ENCODE measurements around the gene EHMT1. TPM values are rescaled to one million over a fixed set of nuclear protein-coding genes. Genes with fewer than 3 reads are reported as not detected.

Gene EHMT1
- total RNA-seq, 1 donor, result 46.3 TPM

DNA sequence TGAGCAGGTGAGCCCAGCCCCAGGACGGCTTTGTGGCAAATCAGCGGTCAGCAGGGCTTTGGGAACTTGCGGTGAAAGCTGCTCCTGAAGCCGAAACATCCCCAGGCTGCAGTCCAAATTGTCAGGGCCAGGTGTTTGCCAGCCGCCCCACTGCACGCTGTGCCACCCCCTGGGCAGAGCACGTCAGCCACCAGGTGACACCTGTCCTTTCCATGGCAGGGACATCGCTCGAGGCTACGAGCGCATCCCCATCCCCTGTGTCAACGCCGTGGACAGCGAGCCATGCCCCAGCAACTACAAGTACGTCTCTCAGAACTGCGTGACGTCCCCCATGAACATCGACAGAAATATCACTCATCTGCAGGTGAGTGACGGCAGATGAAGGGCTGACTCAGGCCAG is 194.4 kb downstream of the EHMT1 start:
- H3K4me3 ChIP-seq (ENCODE audit: insufficient read depth, low read length), result no peak overlapping the region
- H3K4me1 ChIP-seq (ENCODE audit: insufficient read depth, low read length), result no peaks in the 10 kb centered on the region
- H3K9me3 ChIP-seq (ENCODE audit: low read depth, low read length), result no peaks in the 10 kb centered on the region
- H3K27ac ChIP-seq (ENCODE audit: low read depth, low read length), result no peak overlapping the region
- no peak for TF ChIP-seq CTCF (IDR thresholded peaks at IDR 0.05; ENCODE audit: extremely low read depth, low read depth, low read length)
- peaks cover 33% of the 10 kb centered on the region for H3K36me3 ChIP-seq (ENCODE audit: insufficient read depth, low read length)
- H3K4me2 ChIP-seq (ENCODE audit: insufficient read depth, low read length), result no peak overlapping the region
- no peaks in the 10 kb centered on the region for H3K79me2 ChIP-seq (ENCODE audit: insufficient read depth, low read length)
- DNase-seq (ENCODE audit: insufficient read length, low spot score, missing footprints), result no peak
- no peaks in the 10 kb centered on the region for H3K27me3 ChIP-seq (ENCODE audit: insufficient read depth, low read length)
- H4K20me1 ChIP-seq (ENCODE audit: insufficient read depth, low read length), result no peaks in the 10 kb centered on the region
- H2AFZ ChIP-seq (ENCODE audit: low read length), result no peak overlapping the region

GRCh38 chr9:137813651-137814415 is 195.0 kb downstream of the EHMT1 start:
- H3K27ac ChIP-seq (ENCODE audit: low read depth, low read length), result no peak overlapping the region
- H3K4me3 ChIP-seq (ENCODE audit: insufficient read depth, low read length), result no peak overlapping the region
- TF ChIP-seq CTCF (IDR thresholded peaks at IDR 0.05; ENCODE audit: extremely low read depth, low read depth, low read length), result no peak
- H3K4me2 ChIP-seq (ENCODE audit: insufficient read depth, low read length), result no peak overlapping the region
- H3K79me2 ChIP-seq (ENCODE audit: insufficient read depth, low read length), result no peaks in the 10 kb centered on the region
- peaks cover 35% of the 10 kb centered on the region for H3K36me3 ChIP-seq (ENCODE audit: insufficient read depth, low read length)
- H3K9me3 ChIP-seq (ENCODE audit: low read depth, low read length), result no peaks in the 10 kb centered on the region
- H3K4me1 ChIP-seq (ENCODE audit: insufficient read depth, low read length), result no peaks in the 10 kb centered on the region
- H3K27me3 ChIP-seq (ENCODE audit: insufficient read depth, low read length), result no peaks in the 10 kb centered on the region
- no peaks in the 10 kb centered on the region for H4K20me1 ChIP-seq (ENCODE audit: insufficient read depth, low read length)
- H2AFZ ChIP-seq (ENCODE audit: low read length), result no peak overlapping the region
- no peak for DNase-seq (ENCODE audit: insufficient read length, low spot score, missing footprints)

- Histone ChIP-seq H3K4me2 (ENCODE audit: insufficient read depth, low read length) (no peak overlapping the region), H3K4me3 (ENCODE audit: insufficient read depth, low read length) (no peak overlapping the region), H3K4me1 (ENCODE audit: insufficient read depth, low read length) (no peaks in the 10 kb centered on the region), H3K9me3 (ENCODE audit: low read depth, low read length) (no peaks in the 10 kb centered on the region), H4K20me1 (ENCODE audit: insufficient read depth, low read length) (no peaks in the 10 kb centered on the region), H2AFZ (ENCODE audit: low read length) (no peak overlapping the region), H3K79me2 (ENCODE audit: insufficient read depth, low read length) (no peaks in the 10 kb centered on the region), H3K36me3 (ENCODE audit: insufficient read depth, low read length) (peaks cover 35% of the 10 kb centered on the region), H3K27me3 (ENCODE audit: insufficient read depth, low read length) (no peaks in the 10 kb centered on the region), H3K27ac (ENCODE audit: low read depth, low read length) (no peak overlapping the region)
- TF ChIP-seq CTCF (IDR thresholded peaks at IDR 0.05; ENCODE audit: extremely low read depth, low read depth, low read length), result no peak
- DNase-seq (ENCODE audit: insufficient read length, low spot score, missing footprints), result no peak
Measured at GRCh38 chr9:137814436-137814835, 195.6 kb downstream of the EHMT1 start.

DNA sequence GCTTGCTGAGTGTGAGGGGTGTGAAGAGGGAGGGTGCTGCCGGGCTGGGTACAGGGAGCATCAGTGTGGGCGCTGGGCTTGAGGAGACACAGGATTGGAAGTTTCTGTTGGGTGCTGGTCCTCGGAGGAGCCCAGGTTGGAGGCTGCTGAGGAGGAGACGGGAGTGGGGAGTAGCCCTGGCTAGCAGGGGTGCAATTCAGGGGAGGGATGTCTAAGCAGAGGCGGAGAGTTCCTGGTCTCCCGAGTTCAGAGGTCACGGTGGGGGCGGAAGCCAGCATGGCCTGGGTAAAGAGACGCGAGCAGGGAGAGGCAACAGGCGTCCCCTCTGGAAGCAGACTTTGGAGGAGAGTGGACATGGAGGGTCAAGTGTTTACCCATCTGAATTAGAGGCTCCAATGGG is 196.0 kb downstream of the EHMT1 start:
- H3K27ac ChIP-seq (ENCODE audit: low read depth, low read length), result no peak overlapping the region
- no peak for TF ChIP-seq CTCF (IDR thresholded peaks at IDR 0.05; ENCODE audit: extremely low read depth, low read depth, low read length)
- H3K27me3 ChIP-seq (ENCODE audit: insufficient read depth, low read length), result no peaks in the 10 kb centered on the region
- H3K4me1 ChIP-seq (ENCODE audit: insufficient read depth, low read length), result no peaks in the 10 kb centered on the region
- H3K4me3 ChIP-seq (ENCODE audit: insufficient read depth, low read length), result no peak overlapping the region
- H3K9me3 ChIP-seq (ENCODE audit: low read depth, low read length), result no peaks in the 10 kb centered on the region
- DNase-seq (ENCODE audit: insufficient read length, low spot score, missing footprints), result no peak
- H4K20me1 ChIP-seq (ENCODE audit: insufficient read depth, low read length), result no peaks in the 10 kb centered on the region
- H3K79me2 ChIP-seq (ENCODE audit: insufficient read depth, low read length), result no peaks in the 10 kb centered on the region
- H2AFZ ChIP-seq (ENCODE audit: low read length), result no peak overlapping the region
- no peak overlapping the region for H3K4me2 ChIP-seq (ENCODE audit: insufficient read depth, low read length)
- peaks cover 35% of the 10 kb centered on the region for H3K36me3 ChIP-seq (ENCODE audit: insufficient read depth, low read length)
